HTR-8/SVneo (cell line): Measurements from ENCODE around the gene SPP2.

Experiments used
- DNase-seq: peaks from one replicate; pipeline ENCODE4 v3.0.0; 2011; ENCODE audit warnings: low spot score, mixed read lengths; ENCODE audit not compliant: insufficient read length
- FAIRE-seq: peaks from 2 replicates; lab custom pipeline; 2011; peaks lifted over from hg19 to GRCh38; lab: Jason Lieb, UNC

The SPP2 gene

DNA sequence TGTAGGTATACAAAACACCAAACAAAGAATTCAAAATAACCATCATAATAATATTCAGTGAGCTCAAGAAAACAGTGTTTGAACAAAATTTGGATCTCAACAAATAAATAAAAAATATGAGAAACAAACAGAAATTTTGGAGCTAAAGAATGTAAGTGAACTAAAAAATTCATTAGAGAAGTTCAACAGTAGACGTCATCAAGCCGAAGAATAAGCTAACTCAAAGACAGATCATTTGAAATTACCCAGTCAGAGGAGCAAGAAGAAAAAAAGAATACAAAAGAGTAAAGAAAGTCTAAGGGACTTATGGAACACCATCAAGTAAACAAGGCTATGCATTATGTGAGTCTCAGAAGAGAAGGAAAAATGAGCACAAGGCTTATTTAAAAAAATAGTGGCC lies 16.6 kb upstream of the SPP2 start:
- DNase-seq: no peak

GRCh38 chr2:234038076-234038802 lies 12.3 kb upstream of the SPP2 start:
- FAIRE-seq: no peak
- DNase-seq: no peak

More for the DNA sequence above, 16.6 kb upstream of the SPP2 start:
- FAIRE-seq: no peak

- DNase-seq: no peak
- no peak for FAIRE-seq
Measured at GRCh38 chr2:234044157-234044556, 6.3 kb upstream of the SPP2 start.

- DNase-seq (no peak), FAIRE-seq (no peak)
Measured at GRCh38 chr2:234046521-234046920, 4.0 kb upstream of the SPP2 start.

DNA sequence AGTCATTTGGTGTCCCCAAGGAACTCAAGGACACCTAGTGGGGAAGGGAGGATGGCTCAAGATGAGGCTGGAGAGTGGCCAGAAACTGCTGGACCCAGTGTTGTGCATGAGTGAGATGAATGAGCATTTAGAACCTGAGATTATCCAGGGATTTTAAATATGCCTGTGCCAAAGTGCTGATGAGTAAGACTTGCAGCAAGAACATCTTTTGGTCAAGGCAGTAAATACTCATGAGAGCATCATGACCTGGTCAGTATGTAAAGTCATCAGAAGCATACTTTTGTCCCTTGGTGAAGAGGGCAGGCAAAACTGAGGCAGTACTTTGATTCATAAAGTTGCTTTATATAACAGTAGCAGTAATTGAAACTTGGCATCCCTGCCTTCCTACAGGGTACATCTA lies 3.1 kb upstream of the SPP2 start:
- FAIRE-seq (no peak), DNase-seq (no peak)

DNA sequence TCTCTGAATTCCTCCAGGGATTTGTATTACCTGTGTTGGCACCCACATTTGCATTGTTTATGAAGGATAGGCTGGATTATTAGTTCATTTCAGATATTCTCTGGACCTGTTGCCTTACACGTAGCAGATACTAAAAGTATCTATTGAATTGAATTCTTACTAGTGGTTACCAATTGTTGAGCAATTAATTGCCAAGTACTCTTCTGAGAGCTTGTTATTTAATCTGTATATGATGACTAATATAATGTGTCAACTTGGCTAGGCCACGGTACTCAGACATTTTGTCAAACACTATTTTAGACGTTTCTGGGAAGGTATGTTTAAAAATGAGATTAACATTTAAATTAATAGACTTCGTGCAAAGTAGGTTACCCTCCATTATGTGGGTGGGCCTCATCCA lies 2.5 kb upstream of the SPP2 start:
- no peak for FAIRE-seq
- DNase-seq: no peak

GRCh38 chr2:234051374-234052070 lies 1.0 kb downstream of the SPP2 start:
- DNase-seq (no peak), FAIRE-seq (no peak)

DNA sequence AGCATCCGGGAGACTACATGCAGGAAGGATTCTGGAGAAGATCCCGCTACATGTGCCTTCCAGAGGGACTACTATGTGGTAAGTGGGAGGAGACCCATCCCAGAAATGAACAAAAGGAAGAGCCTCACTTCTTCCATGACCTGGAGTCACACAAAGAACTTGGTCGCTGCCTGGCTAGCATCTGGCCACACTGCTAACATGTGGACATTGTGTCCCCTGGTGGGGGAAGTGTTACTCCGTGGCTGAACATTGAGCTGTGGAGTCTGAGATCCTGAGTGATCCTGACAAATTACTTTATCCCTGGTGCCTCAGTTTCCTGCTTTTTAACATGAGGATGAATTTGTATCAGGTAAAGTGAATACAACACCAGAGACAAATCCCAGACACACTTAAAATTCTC lies 8.4 kb downstream of the SPP2 start:
- FAIRE-seq: no peak
- no peak for DNase-seq

DNA sequence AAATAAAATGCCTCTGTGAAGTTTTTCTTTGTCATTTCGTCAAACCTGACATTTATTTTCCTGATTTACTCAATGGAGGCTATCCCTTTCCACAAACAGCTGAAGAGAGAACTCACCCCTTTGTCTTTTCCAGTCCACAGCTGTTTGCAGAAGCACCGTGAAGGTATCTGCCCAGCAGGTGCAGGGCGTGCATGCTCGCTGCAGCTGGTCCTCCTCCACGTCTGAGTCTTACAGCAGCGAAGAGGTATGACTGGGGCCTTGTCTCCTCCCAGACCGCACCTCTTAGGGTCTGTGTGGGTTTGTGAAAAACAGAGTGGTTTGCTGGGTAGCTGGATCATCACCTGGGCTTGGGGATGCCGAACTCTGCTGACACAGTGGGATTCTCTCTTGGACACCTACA lies 9.7 kb downstream of the SPP2 start:
- FAIRE-seq: no peak
- no peak for DNase-seq

DNA sequence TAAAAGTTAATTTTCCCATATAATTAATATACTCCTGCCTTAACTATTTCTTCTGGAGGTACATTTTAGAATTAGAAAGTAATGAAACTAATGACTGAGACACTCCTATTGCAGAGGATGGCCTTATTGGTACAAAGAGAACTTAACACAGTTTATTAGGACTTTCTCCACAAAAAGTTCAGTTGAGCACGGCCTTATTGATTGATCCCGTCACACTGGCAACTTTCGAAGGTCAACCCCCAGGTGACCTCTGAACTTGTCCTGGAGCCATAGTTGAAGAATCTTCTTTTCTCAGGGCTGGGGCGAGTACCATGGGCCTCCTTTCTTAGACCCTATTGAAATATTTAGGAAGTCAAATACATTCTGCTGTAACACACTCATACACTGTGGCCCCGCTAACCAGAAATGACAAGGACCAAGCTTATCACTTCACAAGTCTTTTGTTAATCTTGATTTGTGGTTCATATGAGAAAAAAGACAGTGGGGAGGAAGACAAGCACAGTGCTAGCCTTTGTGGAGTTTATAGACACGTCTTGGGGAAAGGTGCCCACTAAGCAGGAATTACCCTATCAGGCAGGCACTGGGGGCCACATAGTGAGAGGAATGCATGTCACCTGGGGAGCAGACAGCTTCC lies 11.2 kb downstream of the SPP2 start:
- no peak for DNase-seq
- no peak for FAIRE-seq

DNA sequence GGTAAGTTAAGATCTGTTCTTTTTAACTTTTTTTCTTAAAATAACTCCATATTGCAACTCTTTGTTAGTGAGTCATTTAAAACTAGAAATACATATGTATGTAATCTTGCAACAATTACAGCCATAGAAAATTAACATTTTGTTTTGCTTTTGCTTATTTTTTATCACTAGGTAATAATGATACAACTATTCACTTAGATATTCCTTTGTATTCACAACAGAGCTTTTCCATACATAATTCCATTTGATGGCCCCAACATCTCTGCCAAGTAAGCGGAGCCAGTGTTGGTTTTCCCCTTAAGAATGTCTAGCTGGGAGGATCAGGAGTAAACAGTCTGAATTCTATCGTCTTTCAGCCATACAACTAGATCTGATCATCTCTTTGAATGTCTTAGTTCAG lies 16.1 kb downstream of the SPP2 start:
- FAIRE-seq: no peak
- DNase-seq: no peak

- DNase-seq (no peak), FAIRE-seq (no peak)
Measured at GRCh38 chr2:234071664-234072063, 21.2 kb downstream of the SPP2 start.

DNA sequence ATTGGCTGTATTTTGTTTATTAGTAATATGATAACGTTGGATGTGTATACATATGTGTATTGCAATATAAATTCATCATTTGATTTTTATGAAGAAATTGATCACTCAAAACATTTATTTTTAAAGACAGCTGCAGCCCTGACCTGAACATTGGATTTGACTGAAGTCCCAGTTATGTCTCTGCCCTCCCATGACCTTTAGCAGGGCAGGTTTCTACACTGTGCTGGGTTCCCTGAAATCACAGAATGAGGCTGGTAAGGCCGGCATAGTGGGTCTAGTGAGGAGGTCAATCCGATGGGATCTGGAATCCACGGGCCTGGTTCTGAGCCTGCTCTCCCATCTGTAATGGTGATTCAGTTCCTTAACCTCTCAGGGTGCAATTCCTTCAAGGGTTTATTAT lies 22.0 kb downstream of the SPP2 start:
- DNase-seq (no peak), FAIRE-seq (no peak)

- FAIRE-seq (no peak), DNase-seq (no peak)
Measured at GRCh38 chr2:234074751-234075517, 24.4 kb downstream of the SPP2 start.

GRCh38 chr2:234075518-234075915 lies 25.0 kb downstream of the SPP2 start:
- DNase-seq (no peak), FAIRE-seq (no peak)

GRCh38 chr2:234075947-234076346 lies 25.4 kb downstream of the SPP2 start:
- DNase-seq: no peak
- FAIRE-seq: no peak

GRCh38 chr2:234076451-234076850 lies 25.9 kb downstream of the SPP2 start:
- FAIRE-seq: no peak
- DNase-seq: no peak

DNA sequence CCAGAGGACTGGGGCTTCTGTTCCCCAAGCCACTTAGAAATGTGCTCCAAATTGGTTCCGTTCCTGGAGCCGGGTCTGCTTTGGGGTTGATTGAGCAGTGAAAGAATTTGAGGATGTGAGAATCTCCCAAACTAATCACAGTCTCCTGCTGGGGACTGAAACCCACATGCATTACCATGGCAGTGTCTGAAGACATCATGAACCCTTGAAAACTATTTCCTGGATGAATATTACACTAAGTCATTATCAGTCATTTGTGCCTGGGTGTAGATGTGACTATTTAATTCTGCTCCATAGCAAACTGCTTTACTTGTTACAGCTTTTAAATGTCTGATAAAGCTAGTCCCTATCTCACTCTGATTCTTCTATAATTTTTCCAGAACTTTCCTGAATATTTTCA lies 27.6 kb downstream of the SPP2 start:
- DNase-seq (no peak), FAIRE-seq (no peak)

DNA sequence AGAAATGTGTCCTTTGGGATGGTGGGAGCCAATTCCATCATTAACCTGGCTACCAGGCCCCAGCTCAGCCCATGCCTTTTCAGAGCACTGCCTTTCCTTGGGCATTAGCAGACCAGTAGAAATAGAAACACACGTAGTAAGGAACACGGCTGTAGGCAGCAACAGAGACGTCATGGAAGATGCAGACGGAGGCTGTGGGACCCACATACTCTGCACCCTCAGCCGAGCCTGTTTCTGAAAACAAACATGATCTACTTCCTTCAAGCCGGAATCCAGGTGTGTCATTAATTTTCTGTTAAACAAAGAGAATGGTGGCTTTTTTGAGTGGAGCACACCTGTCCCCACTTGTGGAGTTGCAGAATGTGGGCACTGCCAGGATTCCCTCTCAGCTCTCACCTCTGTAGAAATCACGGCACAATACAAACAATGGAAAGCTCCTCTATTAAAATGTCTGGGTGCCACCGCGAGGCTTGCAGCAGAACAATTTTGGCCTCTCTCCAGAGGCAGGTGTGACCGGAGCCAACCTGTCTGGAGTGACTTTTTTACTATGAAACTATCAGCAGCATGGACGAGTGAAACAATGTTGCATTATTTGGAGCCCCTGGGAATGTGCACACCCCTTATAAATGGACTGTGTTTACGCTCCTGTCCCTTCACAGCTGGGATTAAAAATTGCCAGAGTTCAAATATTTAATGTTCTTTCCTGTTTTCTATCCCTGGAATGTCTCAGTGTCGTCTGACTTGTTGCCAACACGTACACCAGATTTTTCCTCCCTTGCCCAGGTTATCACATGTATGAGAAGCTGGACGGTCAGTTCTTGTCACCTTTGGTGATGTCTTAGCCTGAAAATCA lies 31.7 kb downstream of the SPP2 start:
- no peak for DNase-seq
- no peak for FAIRE-seq
